Spinal cord (tissue), 10 donors: Measurements from ENCODE around the gene MACROD2. TPM values are rescaled to one million over a fixed set of nuclear protein-coding genes. Genes with fewer than 3 reads are reported as not detected.

Experiments
- DNase-seq, 6 donors: peaks; one replicate each; pipeline versions ENCODE4 v3.0.0 to v3.0.0-alpha.2; 2013 to 2015; ENCODE audit warnings: low spot score in 6 of 6, low read depth in 4 of 6
- H3K27ac ChIP-seq: one replicate; pipeline ENCODE4 v1.5.1; 2013; ENCODE audit warnings: low read depth, low read length, control low read depth
- H3K27me3 ChIP-seq: one replicate; pipeline ENCODE4 v1.6.1; 2013; ENCODE audit warnings: low read length; ENCODE audit not compliant: control insufficient read depth, insufficient read depth
- H3K36me3 ChIP-seq: one replicate; pipeline ENCODE4 v1.6.1; 2013; ENCODE audit warnings: low read length; ENCODE audit not compliant: control insufficient read depth, insufficient read depth
- H3K4me1 ChIP-seq: one replicate; pipeline ENCODE4 v1.6.1; 2013; ENCODE audit warnings: low read length; ENCODE audit not compliant: control insufficient read depth, insufficient read depth
- H3K4me3 ChIP-seq: one replicate; pipeline ENCODE4 v1.5.1; 2013; ENCODE audit warnings: low read depth, low read length, control low read depth
- H3K9me3 ChIP-seq: one replicate; pipeline ENCODE4 v1.6.1; 2013; ENCODE audit warnings: low read length; ENCODE audit not compliant: control insufficient read depth, insufficient read depth
- WGBS: methylation state at CpG from one replicate; pipeline ENCODE4 v1.1.5; 2013; ENCODE audit warnings: missing lambda C conversion rate; ENCODE audit not compliant: insufficient coverage; 5-methylcytosine and 5-hydroxymethylcytosine counted together
- polyA plus RNA-seq, 2 donors: library from polyadenylated mRNA; unstranded; fragments of 120-200 nt; gene quantifications; one replicate each; pipeline ENCODE4 v1.2.1, GENCODE V29; 2013; ENCODE audit not compliant: insufficient read length in 2 of 2
- total RNA-seq, 2 donors: library from RNA; depleted of rRNA in 1 of 2; stranded (reverse); fragments of 120-200 nt in 1 of 2; fragments of >200 nt in 1 of 2; gene quantifications; one replicate each; pipeline versions ENCODE4 v1.2.3 to v1.2.4, GENCODE V29; 2013 to 2014
- donor health status: healthy.

Gene MACROD2
- total and polyA plus RNA-seq, 4 donors: 16.2 to 34.0 (median 23.6) TPM

DNA sequence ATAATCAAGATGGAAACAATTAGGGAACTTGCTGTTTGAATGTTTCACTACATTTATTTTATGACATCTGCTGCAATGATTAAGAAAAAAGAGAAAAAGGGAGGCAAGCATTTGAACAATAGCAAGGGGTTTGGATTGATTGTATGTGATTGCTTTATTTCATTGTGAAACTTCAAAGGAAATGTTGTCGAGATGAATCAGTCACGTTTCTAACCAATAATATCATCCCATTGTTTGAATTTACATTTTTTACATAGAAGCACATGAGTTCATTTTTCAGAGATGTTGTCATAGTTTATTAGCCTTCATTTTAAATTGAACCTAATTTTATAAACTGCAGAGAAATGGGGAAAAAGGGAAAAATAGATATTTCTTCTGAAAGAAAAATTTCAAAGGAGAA lies 2006.0 kb downstream of the MACROD2 start:
- WGBS: no CpG with 5 or more reads among the region's 2 CpGs
- Histone ChIP-seq H3K36me3 (no peaks in the 10 kb centered on the region), H3K9me3 (peaks cover 2% of the 10 kb centered on the region), H3K27ac (no peak overlapping the region), H3K27me3 (no peaks in the 10 kb centered on the region), H3K4me1 (peaks cover 4% of the 10 kb centered on the region), H3K4me3 (no peak overlapping the region)
- DNase-seq: no peak

DNA sequence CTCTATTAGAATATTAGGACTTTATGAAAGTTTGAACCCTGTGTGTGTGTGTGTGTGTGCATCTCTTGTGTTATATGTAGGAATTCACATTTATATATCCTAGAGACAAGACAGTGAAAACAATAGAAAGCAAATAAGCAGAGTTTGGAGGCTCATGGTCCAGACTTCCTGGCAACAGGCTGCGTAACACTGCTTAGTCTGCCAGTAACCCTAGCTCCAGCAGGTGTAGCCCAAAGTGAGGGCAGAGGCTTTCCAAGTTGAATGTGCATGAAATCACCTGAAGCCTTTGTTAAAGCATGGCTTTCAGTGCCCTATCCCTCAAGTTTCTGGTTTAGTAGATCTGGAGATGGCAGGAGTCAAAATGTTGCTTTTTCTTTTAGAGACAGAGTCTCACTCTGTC lies 2008.0 kb downstream of the MACROD2 start:
- H3K4me3 ChIP-seq: no peak overlapping the region
- H3K9me3 ChIP-seq: no peaks in the 10 kb centered on the region
- no peak overlapping the region for H3K27ac ChIP-seq
- H3K36me3 ChIP-seq: no peaks in the 10 kb centered on the region
- H3K27me3 ChIP-seq: no peaks in the 10 kb centered on the region
- WGBS: 92% methylated on average over 1 of the region's 1 CpG
- DNase-seq: no peak
- H3K4me1 ChIP-seq: peaks cover 4% of the 10 kb centered on the region

DNA sequence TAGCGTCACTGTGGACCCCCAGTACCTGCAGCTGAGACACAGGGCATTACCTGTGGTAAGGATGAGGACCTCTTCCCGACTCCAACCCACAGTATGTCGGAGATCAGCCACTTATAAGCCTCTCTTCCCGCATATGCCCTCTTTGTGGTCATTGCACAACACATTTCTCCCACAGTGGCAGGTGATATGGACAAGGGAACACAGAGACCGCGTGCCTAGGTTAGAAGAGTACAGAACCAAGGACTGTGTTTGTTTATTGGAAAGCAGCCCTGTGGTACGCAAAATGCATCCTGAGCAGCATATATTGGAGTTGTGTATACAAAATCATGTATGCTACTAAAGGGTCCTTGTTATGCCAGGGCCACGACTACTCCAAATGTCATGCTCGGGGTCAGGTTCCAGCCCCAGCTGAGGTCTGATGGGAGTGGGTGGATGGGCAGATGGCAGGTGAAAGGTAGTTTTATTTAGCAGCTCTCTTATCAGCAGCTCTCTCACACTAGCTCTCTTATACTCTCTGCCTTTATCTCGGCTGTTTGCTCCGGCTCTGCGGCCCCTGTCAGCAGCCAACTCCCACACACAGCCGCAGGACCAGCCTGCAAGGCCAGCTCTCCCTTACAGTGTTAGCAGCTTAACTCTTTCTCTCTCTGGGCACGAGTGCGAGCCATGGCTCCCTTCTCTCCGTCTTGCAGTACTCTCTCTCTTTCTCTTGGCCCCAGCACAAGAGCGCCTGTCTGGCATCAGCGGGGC lies 2009.0 kb downstream of the MACROD2 start:
- Histone ChIP-seq H3K27ac (no peak overlapping the region), H3K4me1 (peaks cover 4% of the 10 kb centered on the region), H3K36me3 (no peaks in the 10 kb centered on the region), H3K9me3 (no peaks in the 10 kb centered on the region), H3K4me3 (no peak overlapping the region), H3K27me3 (no peaks in the 10 kb centered on the region)
- 82% methylated on average over 11 of the region's 18 CpGs for WGBS
- no peak for DNase-seq

DNA sequence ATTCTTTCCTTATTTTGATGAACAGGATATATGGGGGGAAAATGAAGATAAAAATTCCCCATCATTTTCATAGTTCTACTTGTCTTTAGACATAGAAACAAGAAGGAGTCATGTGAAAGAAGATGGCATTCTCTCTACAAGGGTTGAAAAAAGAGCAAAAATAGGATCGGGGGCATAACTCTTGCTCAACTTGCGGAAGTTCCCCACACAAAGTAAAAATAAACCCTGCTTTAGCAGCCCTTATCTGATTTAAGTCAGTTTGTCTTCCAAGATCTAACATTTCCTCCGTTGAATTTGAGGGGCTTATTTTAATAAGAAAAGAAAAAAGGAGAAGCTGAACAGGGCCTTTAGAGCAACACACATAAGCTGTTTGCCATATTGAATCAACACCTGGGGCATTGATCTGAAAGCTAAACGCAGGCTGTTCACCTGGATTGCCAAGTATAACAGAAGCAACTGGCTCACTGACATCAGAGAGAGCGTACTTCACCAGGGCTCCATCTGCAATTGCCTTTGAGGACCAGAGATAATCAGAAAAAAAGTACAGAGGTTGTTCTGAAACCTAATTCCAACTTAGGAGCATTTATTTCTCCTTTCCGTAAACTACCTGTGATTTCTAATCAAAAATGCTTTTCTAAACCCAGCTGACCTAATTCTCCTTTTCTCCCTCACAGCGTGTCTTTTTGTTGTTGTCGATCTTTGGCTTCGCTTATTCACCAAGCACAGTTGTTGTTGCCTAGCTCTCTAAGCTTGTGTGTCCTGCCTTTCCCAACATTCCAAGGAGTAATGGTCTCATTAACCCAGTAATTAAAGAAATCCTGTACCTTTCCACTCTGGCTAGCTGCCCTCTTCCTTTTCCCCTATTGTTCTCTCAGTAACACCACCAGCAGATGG lies 2010.0 kb downstream of the MACROD2 start:
- H3K27me3 ChIP-seq: no peaks in the 10 kb centered on the region
- H3K9me3 ChIP-seq: no peaks in the 10 kb centered on the region
- H3K27ac ChIP-seq: no peak overlapping the region
- no peaks in the 10 kb centered on the region for H3K36me3 ChIP-seq
- DNase-seq: peak in 2 of 6 donors; percentile 42 to 81
- no peak overlapping the region for H3K4me3 ChIP-seq
- peaks cover 4% of the 10 kb centered on the region for H3K4me1 ChIP-seq
- WGBS: 39% methylated on average over 5 of the region's 9 CpGs

DNA sequence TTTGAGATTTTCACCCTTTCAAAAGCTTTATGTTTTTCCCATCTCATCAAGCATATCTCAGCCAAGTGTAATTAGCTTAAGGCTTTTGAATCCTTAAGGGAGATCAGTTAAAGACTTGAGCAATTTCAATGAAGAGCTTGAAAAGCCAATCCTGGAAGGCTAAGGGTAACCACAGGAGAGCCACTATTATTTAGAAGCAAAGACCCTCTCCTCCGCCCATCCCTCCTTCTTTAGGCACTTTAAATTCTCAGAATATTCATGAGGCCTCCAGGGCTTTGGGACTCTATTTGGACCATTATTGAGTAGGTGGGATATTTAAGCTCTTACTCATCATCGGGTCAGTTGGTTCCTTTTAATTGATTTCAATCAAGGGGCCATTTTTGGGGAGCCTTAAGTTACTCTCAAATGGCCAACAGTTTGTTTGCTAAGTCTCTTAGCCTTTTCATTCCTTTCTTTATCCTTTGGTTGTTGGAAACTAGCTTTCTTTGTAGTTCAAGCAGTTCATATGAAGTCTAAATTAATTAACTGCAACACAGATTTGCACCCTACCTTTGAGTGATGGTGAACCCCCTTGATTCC lies 2010.7 kb downstream of the MACROD2 start:
- Histone ChIP-seq H3K27ac (no peak overlapping the region), H3K9me3 (no peaks in the 10 kb centered on the region), H3K4me1 (peaks cover 4% of the 10 kb centered on the region), H3K4me3 (no peak overlapping the region), H3K36me3 (no peaks in the 10 kb centered on the region), H3K27me3 (no peaks in the 10 kb centered on the region)
- WGBS: no CpG with 5 or more reads among the region's 2 CpGs
- DNase-seq: peak in 1 of 6 donors; percentile 65

DNA sequence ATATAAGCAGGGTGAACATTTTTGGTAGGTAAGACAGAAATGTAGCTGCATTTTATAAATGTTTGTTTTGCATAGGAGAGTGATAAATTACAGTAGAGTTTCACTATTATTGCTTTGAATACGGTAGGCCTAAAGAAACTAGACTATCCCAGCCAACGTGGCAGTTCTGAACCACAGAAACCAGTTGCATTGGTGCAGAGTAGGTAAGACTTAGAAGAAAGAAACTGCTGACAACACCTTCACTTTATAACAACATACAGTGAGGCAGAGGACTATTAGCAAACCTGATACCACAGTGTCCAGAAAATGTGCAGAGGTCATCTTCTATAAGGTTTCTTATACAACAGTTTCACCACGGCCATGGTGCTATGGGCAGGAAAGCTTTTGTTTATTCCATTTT lies 2011.8 kb downstream of the MACROD2 start:
- no peak overlapping the region for H3K4me3 ChIP-seq
- peaks cover 4% of the 10 kb centered on the region for H3K4me1 ChIP-seq
- no peak overlapping the region for H3K27ac ChIP-seq
- no peaks in the 10 kb centered on the region for H3K27me3 ChIP-seq
- WGBS: no CpG with 5 or more reads among the region's 3 CpGs
- H3K9me3 ChIP-seq: no peaks in the 10 kb centered on the region
- no peak for DNase-seq
- H3K36me3 ChIP-seq: no peaks in the 10 kb centered on the region

DNA sequence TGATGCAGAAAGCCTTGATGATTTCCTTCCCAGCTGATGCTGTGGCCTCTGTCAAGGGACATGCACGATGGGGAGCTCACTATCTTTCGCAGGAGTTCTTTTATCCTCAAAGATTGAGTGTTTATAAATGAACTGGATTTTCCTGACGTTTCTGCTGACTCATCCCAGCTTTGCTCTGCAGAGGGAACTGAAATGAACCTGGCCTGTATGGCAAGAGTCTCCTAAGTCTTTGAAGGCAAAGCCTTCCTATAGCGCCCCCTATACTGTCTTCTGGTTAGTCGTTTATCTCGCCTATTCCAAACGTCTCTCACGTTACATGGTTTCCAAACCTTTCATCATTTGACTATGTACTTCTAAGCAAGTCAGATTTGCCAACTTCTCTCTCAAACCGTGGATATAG lies 2012.6 kb downstream of the MACROD2 start:
- Histone ChIP-seq H3K4me3 (no peak overlapping the region), H3K9me3 (no peaks in the 10 kb centered on the region), H3K27me3 (no peaks in the 10 kb centered on the region), H3K36me3 (no peaks in the 10 kb centered on the region), H3K4me1 (peaks cover 4% of the 10 kb centered on the region), H3K27ac (no peak overlapping the region)
- DNase-seq: no peak
- 90% methylated on average over 6 of the region's 9 CpGs for WGBS

DNA sequence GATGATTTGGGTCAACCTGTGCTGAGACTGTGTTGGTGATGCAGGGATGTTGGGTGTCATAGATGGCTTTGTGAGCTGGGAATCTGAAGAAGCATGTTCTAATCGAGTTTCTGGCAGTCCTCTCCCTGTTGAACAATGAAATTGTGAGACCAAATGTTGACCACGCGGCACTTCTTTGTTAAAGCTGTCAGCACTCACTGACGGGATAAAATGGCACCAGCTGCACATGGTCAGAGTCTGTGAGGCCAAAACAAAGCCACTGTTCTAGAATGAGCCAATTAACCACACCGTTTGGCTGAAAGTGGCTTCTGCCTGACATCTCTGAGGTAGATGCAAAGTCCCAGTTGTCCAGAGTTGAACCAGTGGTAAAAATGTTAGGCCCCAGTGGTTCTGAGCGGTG lies 2015.7 kb downstream of the MACROD2 start:
- WGBS: 41% methylated on average over 6 of the region's 6 CpGs
- H3K4me3 ChIP-seq: no peak overlapping the region
- no peak overlapping the region for H3K27ac ChIP-seq
- no peaks in the 10 kb centered on the region for H3K4me1 ChIP-seq
- DNase-seq: peak in 2 of 6 donors; percentile 48 to 74
- H3K27me3 ChIP-seq: no peaks in the 10 kb centered on the region
- H3K9me3 ChIP-seq: no peaks in the 10 kb centered on the region
- no peaks in the 10 kb centered on the region for H3K36me3 ChIP-seq

DNA sequence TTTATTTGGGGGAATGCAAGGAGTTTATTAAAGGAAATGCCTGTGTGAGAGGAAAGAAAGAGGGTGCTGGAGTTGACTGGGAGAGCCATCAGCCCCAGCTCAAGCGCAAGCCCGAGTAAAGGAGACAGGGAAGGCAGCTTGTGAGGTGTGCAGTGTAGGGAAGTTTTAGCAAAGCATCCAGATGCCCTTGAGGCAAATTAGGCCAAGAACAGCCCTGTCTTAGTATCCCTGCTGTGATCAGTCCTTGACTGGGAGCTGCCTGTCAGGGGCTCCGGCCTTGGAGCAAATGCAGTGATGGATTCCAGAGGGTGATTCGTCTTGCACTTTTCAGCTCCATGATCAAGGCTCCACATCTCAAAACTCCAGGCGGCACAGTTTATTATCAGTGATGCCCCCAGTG lies 2016.2 kb downstream of the MACROD2 start:
- no peaks in the 10 kb centered on the region for H3K4me1 ChIP-seq
- no peak overlapping the region for H3K4me3 ChIP-seq
- no peak for DNase-seq
- H3K27me3 ChIP-seq: no peaks in the 10 kb centered on the region
- no peaks in the 10 kb centered on the region for H3K9me3 ChIP-seq
- no peaks in the 10 kb centered on the region for H3K36me3 ChIP-seq
- WGBS: 100% methylated on average over 3 of the region's 5 CpGs
- H3K27ac ChIP-seq: no peak overlapping the region
